GOT3 (cell line): ENCODE measurements around the gene CDX4.
"Not testable (repeated sequence)": the region's sequence is repeated elsewhere in the genome, so short reads cannot be mapped to it uniquely, and the experiment has no call there.

Experiments used
- DNase-seq: peaks from one replicate; lab custom pipeline; 2025; ENCODE audit warnings: mixed read lengths; lab: John Stamatoyannopoulos, UW

Gene CDX4, protein sequence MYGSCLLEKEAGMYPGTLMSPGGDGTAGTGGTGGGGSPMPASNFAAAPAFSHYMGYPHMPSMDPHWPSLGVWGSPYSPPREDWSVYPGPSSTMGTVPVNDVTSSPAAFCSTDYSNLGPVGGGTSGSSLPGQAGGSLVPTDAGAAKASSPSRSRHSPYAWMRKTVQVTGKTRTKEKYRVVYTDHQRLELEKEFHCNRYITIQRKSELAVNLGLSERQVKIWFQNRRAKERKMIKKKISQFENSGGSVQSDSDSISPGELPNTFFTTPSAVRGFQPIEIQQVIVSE

DNA sequence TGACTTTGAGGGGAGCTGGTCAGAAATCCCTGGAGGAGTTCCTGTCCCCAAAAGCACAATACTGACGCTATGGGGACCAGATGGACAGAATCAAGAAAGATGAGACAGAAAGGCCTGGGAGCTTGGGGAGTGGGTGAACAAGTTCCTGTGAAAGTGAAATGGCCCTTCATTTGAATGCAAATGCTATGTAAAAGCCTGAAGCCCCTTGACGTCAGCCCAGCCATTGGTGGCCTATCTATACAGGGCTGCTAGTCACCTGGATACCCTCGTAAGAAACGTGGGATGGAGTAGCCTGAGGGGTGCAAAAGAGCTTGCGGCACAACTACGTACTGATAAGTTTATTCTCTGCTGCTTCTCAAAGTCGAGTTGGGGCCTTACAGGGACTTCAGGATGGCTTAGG lies at the start of gene CDX4:
TSS of gene CDX4 (plus strand) at position 223 of the 400 bp plus-strand sequence. CDS start 201 bp downstream, outside the sequence.
- DNase-seq, result no peak

GRCh38 chrX:73398185-73398914 lies 48.5 kb upstream of the CDX4 start:
- no peak for DNase-seq

GRCh38 chrX:73400136-73400748 lies 46.6 kb upstream of the CDX4 start:
- no peak for DNase-seq

DNA sequence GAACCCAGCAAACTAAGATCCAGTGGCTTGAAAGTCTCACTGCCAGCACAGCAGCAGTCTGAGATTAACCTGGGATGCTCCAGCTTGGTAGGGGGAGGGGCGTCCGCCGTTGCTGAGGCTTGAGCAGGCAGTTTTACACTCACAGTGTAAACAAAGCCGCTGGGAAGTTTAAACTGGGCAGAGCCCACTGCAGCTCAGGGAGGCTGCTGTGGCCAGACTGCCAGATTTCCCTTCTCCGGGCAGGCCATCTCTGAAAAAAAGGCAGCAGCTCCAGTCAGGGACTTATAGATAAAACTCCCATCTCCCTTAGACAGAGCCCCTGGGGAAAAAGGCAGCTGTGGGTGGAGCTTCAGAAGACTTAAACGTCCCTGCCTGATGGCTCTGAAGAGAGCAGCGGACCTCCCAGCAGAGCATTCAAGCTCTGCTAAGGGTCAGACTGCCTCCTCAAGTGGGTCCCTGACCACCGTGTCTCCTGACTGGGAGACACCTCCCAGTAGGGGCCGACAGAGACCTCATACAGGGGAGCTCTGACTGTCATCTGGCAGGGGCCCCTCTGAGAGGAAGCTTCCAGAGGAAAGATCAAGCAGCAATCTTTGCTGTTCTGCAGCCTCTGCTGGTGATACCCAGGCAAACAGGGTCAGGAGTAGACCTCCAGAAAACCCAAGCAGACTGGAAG lies 45.1 kb upstream of the CDX4 start:
- DNase-seq, result no peak

DNA sequence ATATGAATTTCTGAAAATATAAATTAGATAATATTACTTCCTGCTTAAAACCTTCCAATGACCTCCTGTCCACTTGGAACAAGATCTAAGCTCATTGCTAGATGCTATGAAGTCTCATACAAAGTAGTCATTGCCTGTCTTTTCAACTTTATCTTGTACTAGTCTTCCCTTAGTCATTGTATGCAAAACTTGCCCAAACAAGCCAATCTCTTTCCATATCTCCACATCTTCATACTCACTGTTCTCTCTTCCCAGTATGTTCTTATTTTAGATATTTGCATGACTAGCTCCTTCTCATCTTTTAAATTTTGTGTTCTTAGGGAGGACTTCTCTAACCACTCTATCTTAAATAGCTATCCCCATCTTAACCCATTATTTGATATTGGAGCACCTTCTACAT lies 33.9 kb upstream of the CDX4 start:
- DNase-seq, result no peak

DNA sequence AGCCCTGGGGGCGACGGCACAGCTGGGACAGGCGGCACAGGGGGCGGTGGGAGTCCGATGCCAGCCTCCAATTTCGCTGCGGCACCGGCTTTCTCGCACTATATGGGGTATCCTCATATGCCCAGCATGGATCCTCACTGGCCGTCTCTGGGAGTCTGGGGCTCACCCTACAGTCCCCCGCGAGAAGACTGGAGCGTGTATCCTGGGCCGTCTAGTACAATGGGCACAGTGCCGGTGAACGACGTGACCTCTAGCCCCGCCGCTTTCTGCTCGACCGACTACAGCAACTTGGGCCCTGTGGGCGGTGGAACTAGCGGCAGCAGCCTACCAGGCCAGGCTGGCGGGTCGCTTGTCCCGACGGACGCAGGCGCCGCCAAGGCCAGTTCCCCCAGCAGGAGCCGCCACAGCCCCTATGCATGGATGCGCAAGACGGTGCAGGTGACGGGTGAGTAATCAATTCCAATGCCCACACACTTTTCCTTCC lies 500 bp downstream of the CDX4 start:
- DNase-seq, result no peak

DNA sequence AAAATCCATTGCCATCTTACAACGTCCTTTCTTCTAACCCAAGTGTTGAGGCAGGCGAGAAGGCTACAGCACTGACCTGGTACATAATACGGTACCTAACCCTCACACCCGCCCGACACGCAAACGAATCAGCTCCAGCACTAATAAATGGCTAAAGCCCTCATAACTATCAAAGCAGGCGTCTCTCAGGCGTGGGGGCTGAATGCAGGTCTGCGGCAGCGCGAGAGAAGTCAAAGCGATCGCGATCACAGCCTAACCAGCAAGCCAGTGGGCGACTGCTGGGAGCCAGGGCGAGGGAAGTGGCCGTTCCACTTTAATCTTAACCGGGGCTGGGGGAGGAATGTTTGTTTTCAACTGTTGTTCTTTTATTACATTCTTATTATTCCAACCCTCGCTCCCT lies 1.5 kb downstream of the CDX4 start:
- no peak for DNase-seq

GRCh38 chrX:73455171-73455570 lies 8.3 kb downstream of the CDX4 start:
- DNase-seq, result no peak

- DNase-seq, result no peak
Observed at GRCh38 chrX:73457306-73457705, 10.5 kb downstream of the CDX4 start.

DNA sequence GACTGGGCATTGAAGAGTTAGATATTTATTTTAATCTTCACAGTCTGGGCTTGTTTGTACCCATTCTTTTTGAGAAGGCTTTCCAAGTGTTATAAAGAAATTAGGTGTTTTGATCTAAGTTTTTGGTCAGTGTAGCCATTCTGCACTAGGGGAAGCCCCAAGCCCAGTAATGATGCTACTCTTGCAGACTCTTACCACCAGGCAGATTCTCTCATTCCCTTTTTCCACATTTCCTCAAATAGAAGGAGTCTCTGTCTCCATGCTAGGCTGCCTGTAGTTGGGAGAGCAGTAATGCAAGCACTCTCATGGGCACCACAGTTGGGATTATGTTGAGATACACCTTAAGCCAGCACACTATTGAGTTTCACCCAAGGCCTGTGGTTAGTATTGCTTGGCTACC lies 21.5 kb downstream of the CDX4 start:
- no peak for DNase-seq

DNA sequence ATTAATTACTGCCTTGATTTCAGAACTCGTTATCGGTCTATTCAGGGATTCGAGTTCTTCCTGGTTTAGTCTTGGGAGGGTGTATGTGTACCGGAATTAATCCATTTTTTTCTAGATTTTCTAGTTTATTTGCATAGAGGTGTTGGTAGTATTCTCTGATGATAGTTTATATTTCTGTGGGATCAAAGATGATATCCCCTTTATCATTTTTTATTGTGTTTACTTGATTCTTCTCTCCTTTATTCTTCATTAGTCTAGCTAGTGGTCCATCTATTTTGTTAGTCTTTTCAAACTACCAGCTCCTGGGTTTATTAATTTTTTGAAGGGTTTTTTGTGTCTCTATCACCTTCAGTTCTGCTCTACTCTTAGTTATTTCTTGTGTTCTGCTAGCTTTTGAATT lies 32.1 kb downstream of the CDX4 start:
- no peak for DNase-seq

DNA sequence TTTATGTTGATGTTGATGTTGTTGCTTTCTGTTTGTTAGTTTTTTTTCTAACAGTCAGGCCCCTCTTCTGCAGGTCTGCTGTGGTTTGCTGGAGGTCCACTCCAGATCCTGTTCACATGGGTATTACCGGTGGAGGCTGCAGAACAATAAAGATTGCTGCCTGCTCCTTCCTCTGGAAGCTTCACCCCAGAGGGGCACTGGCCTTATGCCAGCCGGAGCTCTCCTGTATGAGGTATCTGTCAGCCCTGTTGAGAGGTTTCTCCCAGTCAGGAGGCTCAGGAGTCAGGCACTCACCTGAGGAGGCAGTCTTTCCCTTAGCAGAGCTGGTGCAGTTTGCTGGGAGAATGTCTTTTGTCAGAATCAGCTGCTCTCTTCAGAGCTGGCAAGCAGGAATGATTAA lies 34.7 kb downstream of the CDX4 start:
- DNase-seq, result no peak

GRCh38 chrX:73490661-73491060 lies 43.8 kb downstream of the CDX4 start:
- DNase-seq, result no peak

DNA sequence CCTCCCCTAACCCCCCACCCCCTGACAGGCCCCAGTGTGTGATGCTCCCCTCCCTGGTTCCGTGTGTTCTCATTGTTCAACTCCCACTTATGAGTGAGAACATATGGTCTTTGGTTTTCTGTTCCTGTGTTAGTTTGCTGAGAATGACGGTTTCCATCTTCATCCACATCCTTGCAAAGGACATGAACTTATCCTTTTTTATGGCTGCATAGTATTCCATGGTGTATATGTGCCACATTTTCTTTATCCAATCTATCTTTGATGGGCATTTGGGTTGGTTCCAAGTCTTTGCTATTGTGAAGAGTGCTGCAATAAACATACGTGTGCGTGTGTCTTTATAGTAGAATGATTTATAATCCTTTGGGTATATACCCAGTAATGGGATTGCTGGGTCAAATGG lies 45.3 kb downstream of the CDX4 start:
- not testable (repeated sequence) for DNase-seq
